Fibroblast of peridontal ligament (primary cell): Measurements from ENCODE around the gene CRYBG1.

Experiments used
- DNase-seq: peaks from one replicate; pipeline ENCODE4 v3.0.0-alpha.2; 2010; ENCODE audit errors: extremely low read depth

Gene CRYBG1, protein sequence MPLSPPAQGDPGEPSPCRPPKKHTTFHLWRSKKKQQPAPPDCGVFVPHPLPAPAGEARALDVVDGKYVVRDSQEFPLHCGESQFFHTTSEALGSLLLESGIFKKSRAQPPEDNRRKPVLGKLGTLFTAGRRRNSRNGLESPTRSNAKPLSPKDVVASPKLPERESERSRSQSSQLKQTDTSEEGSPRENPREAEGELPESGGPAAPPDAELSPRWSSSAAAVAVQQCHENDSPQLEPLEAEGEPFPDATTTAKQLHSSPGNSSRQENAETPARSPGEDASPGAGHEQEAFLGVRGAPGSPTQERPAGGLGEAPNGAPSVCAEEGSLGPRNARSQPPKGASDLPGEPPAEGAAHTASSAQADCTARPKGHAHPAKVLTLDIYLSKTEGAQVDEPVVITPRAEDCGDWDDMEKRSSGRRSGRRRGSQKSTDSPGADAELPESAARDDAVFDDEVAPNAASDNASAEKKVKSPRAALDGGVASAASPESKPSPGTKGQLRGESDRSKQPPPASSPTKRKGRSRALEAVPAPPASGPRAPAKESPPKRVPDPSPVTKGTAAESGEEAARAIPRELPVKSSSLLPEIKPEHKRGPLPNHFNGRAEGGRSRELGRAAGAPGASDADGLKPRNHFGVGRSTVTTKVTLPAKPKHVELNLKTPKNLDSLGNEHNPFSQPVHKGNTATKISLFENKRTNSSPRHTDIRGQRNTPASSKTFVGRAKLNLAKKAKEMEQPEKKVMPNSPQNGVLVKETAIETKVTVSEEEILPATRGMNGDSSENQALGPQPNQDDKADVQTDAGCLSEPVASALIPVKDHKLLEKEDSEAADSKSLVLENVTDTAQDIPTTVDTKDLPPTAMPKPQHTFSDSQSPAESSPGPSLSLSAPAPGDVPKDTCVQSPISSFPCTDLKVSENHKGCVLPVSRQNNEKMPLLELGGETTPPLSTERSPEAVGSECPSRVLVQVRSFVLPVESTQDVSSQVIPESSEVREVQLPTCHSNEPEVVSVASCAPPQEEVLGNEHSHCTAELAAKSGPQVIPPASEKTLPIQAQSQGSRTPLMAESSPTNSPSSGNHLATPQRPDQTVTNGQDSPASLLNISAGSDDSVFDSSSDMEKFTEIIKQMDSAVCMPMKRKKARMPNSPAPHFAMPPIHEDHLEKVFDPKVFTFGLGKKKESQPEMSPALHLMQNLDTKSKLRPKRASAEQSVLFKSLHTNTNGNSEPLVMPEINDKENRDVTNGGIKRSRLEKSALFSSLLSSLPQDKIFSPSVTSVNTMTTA (N-terminal part only)

DNA sequence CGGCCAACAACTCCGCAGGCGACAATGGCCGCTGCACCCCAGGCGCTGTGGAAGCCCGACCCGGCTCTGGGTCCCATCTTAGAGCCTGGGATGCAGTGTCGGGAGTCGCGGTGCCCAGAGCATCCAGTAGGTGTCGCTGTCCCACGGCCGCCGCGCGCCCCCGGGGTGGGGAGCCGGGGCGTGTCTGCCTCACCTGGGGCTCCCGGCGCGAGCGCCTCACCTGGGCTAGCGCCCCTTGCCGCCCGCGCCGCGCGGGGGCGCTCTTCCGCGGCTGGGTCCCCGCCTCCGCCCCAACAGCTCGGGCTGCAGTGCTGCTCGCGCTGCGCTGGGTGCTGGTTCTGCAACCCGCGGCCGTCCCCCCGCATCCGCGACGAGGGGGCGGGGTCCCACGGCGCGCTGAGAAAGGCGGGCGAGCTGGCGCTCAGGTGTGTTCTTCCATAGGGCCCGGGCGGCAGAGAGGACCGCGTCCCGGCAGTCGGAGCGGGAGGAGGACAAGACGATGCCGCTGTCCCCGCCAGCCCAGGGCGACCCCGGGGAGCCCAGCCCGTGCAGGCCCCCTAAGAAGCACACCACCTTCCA, at the start of gene CRYBG1:
CRYBG1 (plus strand) TSS at position 308 of the 579 bp plus-strand sequence; CDS start at position 500, 192 bp downstream.
- no peak for DNase-seq

- no peak for DNase-seq
Measured at GRCh38 chr6:106315765-106316374, 44.6 kb upstream of the CRYBG1 start.

GRCh38 chr6:106316375-106316766, 44.1 kb upstream of the CRYBG1 start:
- no peak for DNase-seq

DNA sequence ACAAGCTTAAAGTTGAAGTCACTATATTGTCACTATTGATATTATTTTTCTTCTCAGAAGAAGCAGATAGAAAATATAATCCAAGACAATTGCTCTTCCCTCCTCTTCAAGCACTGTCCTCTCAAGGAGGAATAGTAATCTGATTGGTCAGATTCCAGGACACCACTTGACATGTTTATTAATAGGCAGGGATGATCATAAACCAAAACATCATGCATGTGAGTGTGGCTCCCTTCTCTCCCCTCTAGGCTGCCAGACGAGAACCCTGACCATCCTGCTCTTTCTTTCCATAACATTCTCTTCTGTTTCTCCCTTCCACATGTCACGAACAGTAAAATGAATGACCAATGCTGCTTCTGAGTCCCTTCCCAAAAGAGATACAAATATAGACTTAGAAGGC, 42.5 kb upstream of the CRYBG1 start:
- DNase-seq = no peak

GRCh38 chr6:106318851-106319250, 41.7 kb upstream of the CRYBG1 start:
- no peak for DNase-seq

GRCh38 chr6:106321940-106322339, 38.6 kb upstream of the CRYBG1 start:
- no peak for DNase-seq

GRCh38 chr6:106324726-106325335, 35.7 kb upstream of the CRYBG1 start:
- DNase-seq = peak; percentile 27

DNA sequence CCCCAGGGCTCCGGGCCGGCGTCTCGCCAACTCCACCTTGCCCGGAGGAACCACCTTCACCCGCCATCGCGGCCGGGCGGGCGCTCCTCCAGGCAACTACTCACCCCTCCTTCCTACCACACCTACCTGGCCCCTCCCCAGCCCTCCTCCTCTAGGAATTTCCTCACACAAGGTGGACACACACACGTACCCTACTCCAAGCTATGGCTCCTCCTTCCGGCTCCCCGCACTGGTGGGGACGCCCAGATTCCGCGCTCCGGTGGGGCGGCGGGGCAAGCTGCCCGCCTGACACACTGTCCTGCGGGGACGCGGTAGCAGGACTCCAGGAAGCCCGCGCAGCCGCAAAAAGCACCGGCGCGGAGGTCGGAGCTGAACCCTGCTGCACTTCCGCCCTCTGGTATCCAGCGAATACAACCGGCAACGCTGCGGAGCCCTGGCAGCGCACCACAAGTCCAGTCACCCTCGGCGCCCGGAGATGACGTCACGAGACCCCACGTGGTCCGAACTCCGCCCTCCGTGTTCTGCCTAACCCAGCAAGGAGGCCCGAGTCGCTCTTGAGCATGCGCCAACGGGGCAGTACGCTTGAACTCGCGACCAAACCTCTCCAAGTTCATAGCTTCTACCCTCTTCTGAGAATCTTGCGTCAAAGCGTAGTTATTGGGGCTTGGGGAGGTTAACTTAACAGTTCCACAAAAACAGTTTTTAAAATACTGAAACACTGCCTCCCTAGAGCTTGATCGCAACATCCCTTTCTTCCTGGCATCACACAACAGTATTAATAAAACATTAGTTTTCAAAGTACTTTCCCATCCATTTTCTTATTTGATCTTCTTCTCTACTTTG, 35.0 kb upstream of the CRYBG1 start, which contains the start of gene ATG5:
ATG5 (minus strand) TSS at position 425 of the 843 bp plus-strand sequence. CDS start 9,552 bp downstream, outside the sequence.
- DNase-seq = peak; percentile 98

GRCh38 chr6:106334646-106335448, 25.7 kb upstream of the CRYBG1 start:
- peak; percentile 58 for DNase-seq

- peak; percentile 70 for DNase-seq
Measured at GRCh38 chr6:106339334-106340029, 21.0 kb upstream of the CRYBG1 start.

GRCh38 chr6:106347219-106347618, 13.3 kb upstream of the CRYBG1 start:
- no peak for DNase-seq

GRCh38 chr6:106356378-106356777, 4.1 kb upstream of the CRYBG1 start:
- DNase-seq = no peak

- DNase-seq = no peak
Measured at GRCh38 chr6:106359959-106360409, 533 bp upstream of the CRYBG1 start.

- no peak for DNase-seq
Measured at GRCh38 chr6:106360989-106361430, 493 bp downstream of the CRYBG1 start.

GRCh38 chr6:106363401-106364138, 3.1 kb downstream of the CRYBG1 start:
- no peak for DNase-seq

DNA sequence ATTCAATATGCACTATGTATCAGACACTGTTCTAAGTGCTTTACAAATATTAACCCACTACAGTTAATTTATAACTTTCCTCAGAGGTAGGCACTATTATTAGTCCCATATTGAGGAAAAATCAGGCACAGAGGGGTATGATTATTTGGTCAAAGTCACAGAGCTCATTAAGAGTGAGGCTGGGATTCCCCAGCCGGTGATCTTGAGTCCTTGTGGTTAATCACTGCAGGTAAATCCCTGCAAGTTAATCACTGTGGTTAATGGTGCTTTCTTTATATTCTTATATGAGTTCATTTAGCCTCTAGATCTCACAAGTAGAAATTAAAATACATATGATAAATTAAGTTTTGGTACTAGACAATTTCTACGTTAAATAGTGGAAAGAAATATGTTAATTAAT, 9.2 kb downstream of the CRYBG1 start:
- DNase-seq = no peak

GRCh38 chr6:106370639-106371038, 10.1 kb downstream of the CRYBG1 start:
- DNase-seq = no peak
